K562 (cell line): ENCODE measurements around the gene LMLN. TPM values are rescaled to one million over a fixed set of nuclear protein-coding genes. Genes with fewer than 3 reads are reported as not detected.

Experiments
- ATAC-seq: fragments of 200-7000 bp; cut with Tn5 transposase; 3 replicates; pipeline ENCODE4 v1.9.1; 2020; ENCODE audit warnings: moderate library complexity
- BruUV-seq: library from RNA; stranded (reverse); fragments of 400-500 nt; replicated peaks from 2 replicates; lab custom pipeline; 2021; lab: Mats Ljungman, UMichigan
- CTCF ChIA-PET: fragments of 300-600 bp; formaldehyde crosslinking; extraction: SDS; loops from one replicate; lab custom pipeline; 2021; ENCODE audit warnings: low intra/inter-chr PET ratio; lab: Yijun Ruan, JAX
- POLR2A ChIA-PET: fragments of 300-600, 350-650 bp; sonication (Branson Sonifier 250); formaldehyde crosslinking; extraction: SDS; loops from one replicate; lab custom pipeline; 2021; ENCODE audit warnings: antibody characterized with exemption, inconsistent platforms; lab: Yijun Ruan, JAX
- DNase-seq, 4 experiments: peaks; one replicate each; pipeline versions ENCODE4 v3.0.0 to v3.0.0-alpha.2; 2011 to 2018; ENCODE audit warnings: low spot score in 3 of 4, mixed read lengths in 3 of 4; ENCODE audit errors: extremely low read depth in 1 of 4
- FAIRE-seq: peaks from 2 replicates; lab custom pipeline; 2011; peaks lifted over from hg19 to GRCh38; lab: Jason Lieb, UNC
- H2AFZ ChIP-seq: 2 replicates; pipeline ENCODE4 v1.6.0; 2011; ENCODE audit warnings: low read depth, low read length, control low read depth, inconsistent platforms
- H3K27ac ChIP-seq: fragments of 200-600 bp; 3 replicates; pipeline ENCODE4 v1.8.0; 2011; ENCODE audit warnings: low read depth, mild to moderate bottlenecking, control low read depth, inconsistent platforms, low read length, moderate library complexity, mixed read lengths; ENCODE audit errors: extremely low read depth
- H3K27me3 ChIP-seq, 2 experiments: fragments of 300-600 bp in 1 of 2; 2 replicates in 1 of 2; 3 replicates in 1 of 2; pipeline versions ENCODE4 v1.6.0 to v1.8.0; 2011; ENCODE audit warnings: inconsistent platforms in 2 of 2, low read length in 2 of 2, mild to moderate bottlenecking in 1 of 2, mixed read lengths in 1 of 2, moderate library complexity in 1 of 2; ENCODE audit not compliant: control insufficient read depth in 2 of 2, insufficient read depth in 2 of 2
- H3K36me3 ChIP-seq: fragments of 300-600 bp; 3 replicates; pipeline ENCODE4 v1.8.0; 2011; ENCODE audit warnings: mild to moderate bottlenecking, low read length, inconsistent platforms; ENCODE audit not compliant: control insufficient read depth, insufficient read depth
- H3K4me1 ChIP-seq, 2 experiments: fragments of 200-600 bp in 1 of 2; replicated peaks in 1 of 2; 2 replicates in 1 of 2; 3 replicates in 1 of 2; pipeline versions ENCODE4 v1.5.1 to v1.8.0; 2011; ENCODE audit warnings: inconsistent platforms in 2 of 2, low read length in 2 of 2, mild to moderate bottlenecking in 1 of 2, mixed read lengths in 1 of 2, moderate library complexity in 1 of 2; ENCODE audit not compliant: control insufficient read depth in 2 of 2, insufficient read depth in 2 of 2
- H3K4me2 ChIP-seq: 2 replicates; pipeline ENCODE4 v1.6.1; 2011; ENCODE audit warnings: low read length, control low read depth, inconsistent platforms, mixed read lengths; ENCODE audit not compliant: insufficient read depth
- H3K4me3 ChIP-seq: fragments of 200-600 bp; sonication (generic), shearing (Covaris generic); 2 replicates; pipeline ENCODE4 v1.5.1; 2016; ENCODE audit warnings: control low read depth, inconsistent platforms
- H3K79me2 ChIP-seq: fragments of 200-600 bp; 3 replicates; pipeline ENCODE4 v1.8.0; 2011; ENCODE audit warnings: low read length, inconsistent platforms; ENCODE audit not compliant: control insufficient read depth, insufficient read depth
- H3K9ac ChIP-seq, 2 experiments: 2 replicates each; pipeline versions ENCODE4 v1.6.0 to v1.6.1; 2011; ENCODE audit warnings: low read depth in 2 of 2, low read length in 2 of 2, control low read depth in 1 of 2, inconsistent platforms in 1 of 2, mild to moderate bottlenecking in 1 of 2, mixed read lengths in 1 of 2; ENCODE audit not compliant: insufficient read depth in 1 of 2
- H3K9me1 ChIP-seq: one replicate; pipeline ENCODE4 v1.6.0; 2011; ENCODE audit warnings: inconsistent platforms, mild to moderate bottlenecking, low read length, moderate library complexity; ENCODE audit not compliant: control insufficient read depth, insufficient read depth
- H3K9me3 ChIP-seq: replicated peaks from 2 replicates; pipeline ENCODE4 v1.5.1; 2011; ENCODE audit warnings: low read depth, low read length, inconsistent platforms; ENCODE audit not compliant: control insufficient read depth, insufficient read depth
- H4K20me1 ChIP-seq: replicated peaks from 2 replicates; pipeline ENCODE4 v1.6.1; 2011; ENCODE audit warnings: low read length, inconsistent platforms, mixed read lengths; ENCODE audit not compliant: control insufficient read depth, insufficient read depth
- GATA2 ChIP-seq: sonication (generic); formaldehyde crosslinking; IDR thresholded peaks from 2 replicates; pipeline ENCODE4 v1.4.0; 2020; ENCODE audit warnings: mild to moderate bottlenecking, missing genetic modification reagents
- WGBS: fragments of 100-300 bp; shearing (Covaris generic); methylation state at CpG from one replicate; pipeline ENCODE4 v1.1.6; 2016; ENCODE audit warnings: low coverage, mixed read lengths; ENCODE audit not compliant: insufficient coverage; ENCODE audit errors: missing lambda C conversion rate; 5-methylcytosine and 5-hydroxymethylcytosine counted together
- in situ Hi-C: fragments of 300-500 bp; cut with MboI; formaldehyde crosslinking; loops from 4 replicates; pipeline ENCODE4 v1.15.0; 2018; ENCODE audit warnings: inconsistent platforms, mixed read lengths
- intact Hi-C: fragments of 100-400 bp; cut with micrococcal nuclease; formaldehyde crosslinking; loops from 2 replicates; pipeline ENCODE4 v1.14.2; 2022
- polyA plus RNA-seq, 8 experiments: library from polyadenylated mRNA; depleted of rRNA in 4 of 8; stranded (reverse) in 5 of 8; unstranded in 3 of 8; fragments of >200 nt; fragmentation: Nextera tagmentation in 2 of 8; fragmentation: Illumina TruSeq in 1 of 8; extraction: Ambion mirVana in 2 of 8; extraction: Trizol in 1 of 8; gene quantifications; 2 replicates each; pipeline versions ENCODE4 v1.2.1 to v1.2.3, GENCODE V29; 2011 to 2014; ENCODE audit warnings: inconsistent platforms in 1 of 8, missing spikeins in 1 of 8
- total RNA-seq, 7 experiments: library from RNA; depleted of rRNA in 6 of 7; stranded (reverse); fragments of >200 nt in 6 of 7; fragmentation: Illumina TruSeq in 2 of 7; extraction: Trizol in 2 of 7; gene quantifications; 2 replicates each; pipeline versions ENCODE4 v1.2.1 to v1.2.3, GENCODE V29; 2011 to 2021; ENCODE audit warnings: low replicate concordance in 1 of 7
- TF ChIP-seq, protein P1 (sequence below), 2 experiments: fragments of 450-650 bp in 1 of 2; sonication (generic) in 1 of 2; formaldehyde crosslinking in 1 of 2; IDR thresholded peaks; 2 replicates each; pipeline versions ENCODE4 v1.7.1 to v1.9.0; 2016 to 2022; ENCODE audit warnings: inconsistent platforms in 1 of 2, mild to moderate bottlenecking in 1 of 2, missing genetic modification reagents in 1 of 2

The LMLN gene
- total and polyA plus RNA-seq, 9 of the 15 experiments (the other 6 are each of a cell fraction or from before 2014, with no cell fraction given), result 2.2 to 15.9 (median 6.9) TPM

DNA sequence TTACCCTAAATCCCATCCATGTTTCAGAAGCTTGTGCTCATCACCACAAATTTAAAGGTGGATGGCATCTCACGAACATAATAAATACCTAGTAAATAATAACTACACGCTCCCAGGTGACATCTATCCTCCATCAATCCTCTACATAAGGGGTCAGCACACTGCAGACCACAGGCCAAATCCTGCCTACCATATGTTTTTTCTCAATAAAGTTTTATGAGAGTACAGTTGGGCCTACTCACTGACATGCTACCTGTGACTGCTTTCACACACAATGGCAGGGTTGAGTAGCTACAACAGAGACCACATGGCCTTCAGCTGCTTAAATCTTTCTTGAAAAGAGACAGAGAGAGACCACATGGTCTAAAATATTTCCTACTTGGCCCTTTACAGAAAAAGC lies 105.9 kb downstream of the LMLN start:
- in situ Hi-C loops (no loop called here), intact Hi-C loops (no loop called here)
- Histone ChIP-seq H3K4me3 (no peak overlapping the region), H3K9me1 (no peaks in the 10 kb centered on the region), H3K27ac (no peak overlapping the region), H2AFZ (no peak overlapping the region), H3K4me2 (no peak overlapping the region), H3K79me2 (no peaks in the 10 kb centered on the region), H3K27me3 (no peaks in the 10 kb centered on the region), H3K9ac (no peak overlapping the region), H3K4me1 (peaks cover 0 to 7% of the 10 kb centered on the region in 2 experiments; a peak in 1 of 5 replicates), H3K36me3 (peaks cover 18% of the 10 kb centered on the region; the same call in 2 of the 3 replicates), H3K9me3 (no peaks in the 10 kb centered on the region), H4K20me1 (no peaks in the 10 kb centered on the region)
- BruUV-seq, result no TSS peak
- WGBS, result 94% methylated on average over 2 of the region's 2 CpGs
- DNase-seq (no peak), FAIRE-seq (no peak), ATAC-seq (no peak)
- TF ChIP-seq, protein P1, sequence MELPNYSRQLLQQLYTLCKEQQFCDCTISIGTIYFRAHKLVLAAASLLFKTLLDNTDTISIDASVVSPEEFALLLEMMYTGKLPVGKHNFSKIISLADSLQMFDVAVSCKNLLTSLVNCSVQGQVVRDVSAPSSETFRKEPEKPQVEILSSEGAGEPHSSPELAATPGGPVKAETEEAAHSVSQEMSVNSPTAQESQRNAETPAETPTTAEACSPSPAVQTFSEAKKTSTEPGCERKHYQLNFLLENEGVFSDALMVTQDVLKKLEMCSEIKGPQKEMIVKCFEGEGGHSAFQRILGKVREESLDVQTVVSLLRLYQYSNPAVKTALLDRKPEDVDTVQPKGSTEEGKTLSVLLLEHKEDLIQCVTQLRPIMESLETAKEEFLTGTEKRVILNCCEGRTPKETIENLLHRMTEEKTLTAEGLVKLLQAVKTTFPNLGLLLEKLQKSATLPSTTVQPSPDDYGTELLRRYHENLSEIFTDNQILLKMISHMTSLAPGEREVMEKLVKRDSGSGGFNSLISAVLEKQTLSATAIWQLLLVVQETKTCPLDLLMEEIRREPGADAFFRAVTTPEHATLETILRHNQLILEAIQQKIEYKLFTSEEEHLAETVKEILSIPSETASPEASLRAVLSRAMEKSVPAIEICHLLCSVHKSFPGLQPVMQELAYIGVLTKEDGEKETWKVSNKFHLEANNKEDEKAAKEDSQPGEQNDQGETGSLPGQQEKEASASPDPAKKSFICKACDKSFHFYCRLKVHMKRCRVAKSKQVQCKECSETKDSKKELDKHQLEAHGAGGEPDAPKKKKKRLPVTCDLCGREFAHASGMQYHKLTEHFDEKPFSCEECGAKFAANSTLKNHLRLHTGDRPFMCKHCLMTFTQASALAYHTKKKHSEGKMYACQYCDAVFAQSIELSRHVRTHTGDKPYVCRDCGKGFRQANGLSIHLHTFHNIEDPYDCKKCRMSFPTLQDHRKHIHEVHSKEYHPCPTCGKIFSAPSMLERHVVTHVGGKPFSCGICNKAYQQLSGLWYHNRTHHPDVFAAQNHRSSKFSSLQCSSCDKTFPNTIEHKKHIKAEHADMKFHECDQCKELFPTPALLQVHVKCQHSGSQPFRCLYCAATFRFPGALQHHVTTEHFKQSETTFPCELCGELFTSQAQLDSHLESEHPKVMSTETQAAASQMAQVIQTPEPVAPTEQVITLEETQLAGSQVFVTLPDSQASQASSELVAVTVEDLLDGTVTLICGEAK (IDR thresholded peaks at IDR 0.05), result peak; percentile 58; the same call in 1 of the 2 replicates
- TF ChIP-seq, protein P1 (CRISPR knock-in tag; IDR thresholded peaks at IDR 0.05), result no peak; the same call in 1 of the 2 replicates
- TF ChIP-seq GATA2 (CRISPR knock-in tag), result no peak
- ChIA-PET POLR2A (interaction anchor here (0.6 to 3.9 kb wide), 4 partner anchors 8 to 25 kb away, joined by 4 to 13 read pairs (median 7); no protein-coding TSS in a partner anchor), CTCF (interaction anchor here (0.7 kb wide), 1 partner anchor 29 kb away, joined by 3 read pairs; no protein-coding TSS in a partner anchor)
